Thoracic aorta (tissue), 2 donors: ENCODE results near the gene GCM1. TPM values are rescaled to one million over a fixed set of nuclear protein-coding genes. Genes with fewer than 3 reads are reported as not detected.

Source experiments
- ATAC-seq: fragments of 150-250 bp; one replicate; pipeline ENCODE4 v1.8.0; 2017; ENCODE audit warnings: low read depth; ENCODE audit not compliant: insufficient number of reproducible peaks, low FRiP score
- DNase-seq: peaks from one replicate; pipeline ENCODE4 v3.0.0-alpha.2; 2020; ENCODE audit warnings: low spot score
- H3K27ac ChIP-seq, 2 donors: fragments of 200-600 bp; sonication (generic); 1 replicate in 1 of 2; 2 replicates in 1 of 2; pipeline ENCODE4 v1.5.1; 2016; ENCODE audit warnings: mild to moderate bottlenecking in 2 of 2, moderate library complexity in 2 of 2
- H3K27me3 ChIP-seq: fragments of 200-600 bp; sonication (generic); replicated peaks from 2 replicates; pipeline ENCODE4 v1.6.0; 2016; ENCODE audit warnings: mild to moderate bottlenecking; ENCODE audit not compliant: insufficient read depth
- H3K36me3 ChIP-seq: fragments of 200-600 bp; sonication (generic); one replicate; pipeline ENCODE4 v1.5.1; 2016
- H3K4me1 ChIP-seq, 2 donors: fragments of 200-600 bp; sonication (generic); 1 replicate in 1 of 2; 2 replicates in 1 of 2; pipeline versions ENCODE4 v1.5.1 to v1.6.0; 2016; ENCODE audit warnings: low read depth in 2 of 2, mild to moderate bottlenecking in 1 of 2; ENCODE audit not compliant: control insufficient read depth in 1 of 2
- H3K4me3 ChIP-seq: fragments of 200-600 bp; sonication (generic); 2 replicates; pipeline ENCODE4 v1.5.1; 2016; ENCODE audit warnings: mild to moderate bottlenecking
- H3K9me3 ChIP-seq: fragments of 200-600 bp; sonication (generic); 2 replicates; pipeline ENCODE4 v1.5.1; 2016
- CTCF ChIP-seq: fragments of 200-600 bp; sonication (generic); IDR thresholded peaks from one replicate; pipeline ENCODE4 v1.5.1; 2019; ENCODE audit warnings: antibody characterized with exemption
- total RNA-seq, 2 donors: library from RNA; depleted of rRNA; stranded (reverse); fragments of >200 nt; gene quantifications; one replicate each; pipeline versions ENCODE4 v1.1.0 to v1.2.3, GENCODE V29; 2016

The GCM1 gene
- total RNA-seq, 2 donors from 2014 or later: not detected

- no peak for TF ChIP-seq CTCF
- H3K4me3 ChIP-seq: no peak overlapping the region
- H3K4me1 ChIP-seq: no peaks in the 10 kb centered on the region
- DNase-seq: no peak
- H3K36me3 ChIP-seq: no peaks in the 10 kb centered on the region
- no peak overlapping the region for H3K27ac ChIP-seq
- no peaks in the 10 kb centered on the region for H3K9me3 ChIP-seq
- H3K27me3 ChIP-seq: no peaks in the 10 kb centered on the region
- no peak for ATAC-seq
These were observed 19.8 kb downstream of the GCM1 start for GRCh38 chr6:53128842-53129241.

GRCh38 chr6:53125276-53125675, 23.4 kb downstream of the GCM1 start:
- H3K9me3 ChIP-seq: no peaks in the 10 kb centered on the region
- H3K4me3 ChIP-seq: no peak overlapping the region
- TF ChIP-seq CTCF: no peak
- no peaks in the 10 kb centered on the region for H3K4me1 ChIP-seq
- H3K27me3 ChIP-seq: no peaks in the 10 kb centered on the region
- DNase-seq: no peak
- H3K36me3 ChIP-seq: no peaks in the 10 kb centered on the region
- H3K27ac ChIP-seq: no peak overlapping the region
- no peak for ATAC-seq

- no peak for TF ChIP-seq CTCF
These were observed 24.4 kb downstream of the GCM1 start for GRCh38 chr6:53124131-53124800.

GRCh38 chr6:53119772-53120409, 28.8 kb downstream of the GCM1 start:
- no peak for DNase-seq
- H3K9me3 ChIP-seq: no peaks in the 10 kb centered on the region
- no peaks in the 10 kb centered on the region for H3K36me3 ChIP-seq
- H3K27ac ChIP-seq: no peak overlapping the region
- H3K27me3 ChIP-seq: no peaks in the 10 kb centered on the region
- no peak for TF ChIP-seq CTCF
- H3K4me3 ChIP-seq: no peak overlapping the region
- no peaks in the 10 kb centered on the region for H3K4me1 ChIP-seq
- no peak for ATAC-seq

More at GRCh38 chr6:53124131-53124800, 24.4 kb downstream of the GCM1 start:
- H3K36me3 ChIP-seq: no peaks in the 10 kb centered on the region
- ATAC-seq (no peak), DNase-seq (no peak)
- no peak overlapping the region for H3K4me3 ChIP-seq
- no peak overlapping the region for H3K27ac ChIP-seq
- no peaks in the 10 kb centered on the region for H3K4me1 ChIP-seq
- H3K27me3 ChIP-seq: no peaks in the 10 kb centered on the region
- H3K9me3 ChIP-seq: no peaks in the 10 kb centered on the region

GRCh38 chr6:53119349-53119748, 29.3 kb downstream of the GCM1 start:
- H3K27me3 ChIP-seq: no peaks in the 10 kb centered on the region
- H3K36me3 ChIP-seq: no peaks in the 10 kb centered on the region
- no peaks in the 10 kb centered on the region for H3K4me1 ChIP-seq
- no peak for TF ChIP-seq CTCF
- DNase-seq (no peak), ATAC-seq (no peak)
- no peak overlapping the region for H3K4me3 ChIP-seq
- no peak overlapping the region for H3K27ac ChIP-seq
- no peaks in the 10 kb centered on the region for H3K9me3 ChIP-seq
